GM12864 (cell line): ENCODE results near the gene ZNF862.

Experiments used
- DNase-seq: peaks from one replicate; pipeline ENCODE4 v3.0.0-alpha.2; 2011; ENCODE audit warnings: low read depth
- H3K4me3 ChIP-seq: 2 replicates; pipeline ENCODE4 v1.5.1; 2011; ENCODE audit warnings: mild to moderate bottlenecking, low read depth, low read length, control low read depth
- TF ChIP-seq, protein P1 (sequence below): IDR thresholded peaks from 2 replicates; pipeline ENCODE4 v1.5.1; 2011; ENCODE audit warnings: low read depth, mild to moderate bottlenecking, moderate library complexity, low read length, control low read depth, inconsistent platforms; ENCODE audit errors: missing control alignments

The ZNF862 gene

DNA sequence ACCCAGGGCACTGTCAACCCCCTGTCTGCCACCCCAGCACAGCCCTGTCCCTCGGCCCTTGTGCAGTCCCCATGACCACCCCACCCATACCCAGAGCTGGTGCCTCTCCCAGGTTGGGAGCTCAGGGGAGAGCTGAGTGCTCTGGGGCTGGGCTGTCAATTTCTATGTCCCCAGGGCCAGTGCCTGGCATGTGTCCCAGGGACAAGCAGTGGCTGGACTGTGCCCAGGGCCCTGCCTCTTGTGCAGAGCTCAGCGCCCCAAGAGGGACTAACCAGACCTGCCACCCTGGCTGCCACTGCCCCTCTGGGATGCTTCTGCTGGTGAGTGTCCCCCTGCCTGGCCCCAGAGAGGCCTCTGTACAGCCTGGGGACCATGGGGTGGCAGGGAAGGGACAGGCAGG lies 29.0 kb upstream of the ZNF862 start:
- H3K4me3 ChIP-seq, result no peak overlapping the region
- TF ChIP-seq, protein P1, sequence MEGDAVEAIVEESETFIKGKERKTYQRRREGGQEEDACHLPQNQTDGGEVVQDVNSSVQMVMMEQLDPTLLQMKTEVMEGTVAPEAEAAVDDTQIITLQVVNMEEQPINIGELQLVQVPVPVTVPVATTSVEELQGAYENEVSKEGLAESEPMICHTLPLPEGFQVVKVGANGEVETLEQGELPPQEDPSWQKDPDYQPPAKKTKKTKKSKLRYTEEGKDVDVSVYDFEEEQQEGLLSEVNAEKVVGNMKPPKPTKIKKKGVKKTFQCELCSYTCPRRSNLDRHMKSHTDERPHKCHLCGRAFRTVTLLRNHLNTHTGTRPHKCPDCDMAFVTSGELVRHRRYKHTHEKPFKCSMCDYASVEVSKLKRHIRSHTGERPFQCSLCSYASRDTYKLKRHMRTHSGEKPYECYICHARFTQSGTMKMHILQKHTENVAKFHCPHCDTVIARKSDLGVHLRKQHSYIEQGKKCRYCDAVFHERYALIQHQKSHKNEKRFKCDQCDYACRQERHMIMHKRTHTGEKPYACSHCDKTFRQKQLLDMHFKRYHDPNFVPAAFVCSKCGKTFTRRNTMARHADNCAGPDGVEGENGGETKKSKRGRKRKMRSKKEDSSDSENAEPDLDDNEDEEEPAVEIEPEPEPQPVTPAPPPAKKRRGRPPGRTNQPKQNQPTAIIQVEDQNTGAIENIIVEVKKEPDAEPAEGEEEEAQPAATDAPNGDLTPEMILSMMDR, result no peak
- no peak for DNase-seq

DNA sequence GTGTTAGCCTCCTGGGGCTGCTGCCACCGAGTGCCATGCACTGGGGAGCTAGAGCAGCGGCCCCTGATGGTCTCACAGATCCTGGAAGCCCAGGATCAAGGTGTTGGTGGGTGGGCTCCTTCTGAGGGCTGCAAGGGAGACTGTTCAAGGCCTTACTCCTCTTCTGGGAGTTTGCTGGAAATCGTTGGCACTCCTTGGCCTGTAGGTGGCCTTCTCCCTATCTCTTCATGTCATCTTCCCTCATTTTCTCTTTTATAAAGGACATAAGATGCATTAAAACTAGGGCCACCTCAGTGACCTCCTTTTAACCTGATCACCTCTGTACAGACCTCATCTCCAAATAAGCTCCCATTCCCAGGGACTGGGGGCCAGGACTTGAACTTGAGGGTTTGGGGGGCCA lies 27.0 kb upstream of the ZNF862 start:
- H3K4me3 ChIP-seq, result no peak overlapping the region
- DNase-seq, result no peak
- TF ChIP-seq, protein P1, result peak; percentile 46

DNA sequence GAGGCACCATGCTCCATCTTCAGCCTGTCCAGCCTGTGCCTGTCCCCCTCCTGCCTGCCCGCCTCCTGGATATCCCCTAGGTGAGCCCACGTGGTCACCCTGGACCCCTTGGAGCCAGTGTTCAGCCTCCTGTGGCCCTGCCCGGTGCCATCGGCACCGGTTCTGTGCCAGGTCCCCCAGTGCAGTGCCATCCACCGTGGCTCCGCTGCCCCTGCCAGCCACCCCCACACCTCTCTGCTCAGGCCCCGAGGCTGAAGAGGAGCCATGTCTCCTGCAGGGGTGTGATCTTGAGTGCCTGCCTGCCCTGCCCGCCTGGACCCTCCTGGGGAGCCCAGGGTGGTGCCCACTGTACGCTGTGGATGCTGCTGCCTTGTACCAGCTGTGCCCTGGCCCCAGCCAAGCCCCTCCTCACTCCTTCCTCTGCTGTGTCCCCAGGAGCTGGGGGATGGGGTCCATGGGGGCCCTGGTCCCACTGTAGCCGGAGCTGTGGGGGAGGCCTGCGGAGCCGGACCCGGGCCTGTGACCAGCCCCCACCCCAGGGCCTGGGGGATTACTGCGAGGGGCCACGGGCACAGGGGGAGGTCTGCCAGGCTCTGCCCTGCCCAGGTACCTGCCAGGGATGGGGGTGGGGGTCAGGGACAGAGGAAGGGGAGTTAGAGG lies 26.2 kb upstream of the ZNF862 start:
- no peak overlapping the region for H3K4me3 ChIP-seq
- TF ChIP-seq, protein P1, result no peak
- no peak for DNase-seq

DNA sequence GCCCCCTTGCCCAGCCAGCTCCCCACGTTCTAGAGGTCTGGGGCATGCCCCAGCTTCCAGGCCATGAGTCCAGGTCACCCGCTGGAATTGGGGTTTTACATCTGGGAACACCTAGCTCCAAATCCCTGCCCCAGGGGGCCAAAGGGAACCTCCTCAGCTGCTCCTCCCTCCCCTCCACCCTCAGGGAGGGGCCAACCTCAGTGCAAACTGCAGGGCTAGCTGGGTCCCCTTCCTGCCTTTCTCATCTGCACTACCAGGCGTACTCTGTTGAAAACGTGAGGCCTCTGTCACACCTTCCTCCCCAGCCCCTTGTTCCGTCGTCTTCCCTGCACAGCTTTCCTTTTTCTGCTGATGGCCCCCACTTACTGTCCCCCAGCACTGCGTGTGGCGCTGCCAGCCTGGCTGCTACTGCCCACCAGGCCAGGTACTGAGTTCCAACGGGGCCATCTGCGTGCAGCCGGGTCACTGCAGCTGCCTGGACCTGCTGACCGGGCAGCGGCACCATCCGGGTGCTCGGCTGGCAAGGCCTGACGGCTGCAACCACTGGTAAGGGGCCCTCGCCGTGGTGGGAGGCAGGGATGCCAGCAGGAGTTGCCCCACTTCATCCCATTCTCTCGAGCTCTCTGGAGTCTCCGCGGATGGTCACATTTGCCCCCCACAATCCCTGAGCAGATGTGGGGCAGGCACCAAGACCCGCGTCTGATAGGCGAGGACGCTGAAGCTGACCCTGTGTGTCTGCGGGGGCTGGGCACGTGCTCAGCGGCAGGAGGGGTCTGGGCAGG lies 24.7 kb upstream of the ZNF862 start:
- TF ChIP-seq, protein P1, result no peak
- DNase-seq, result no peak
- H3K4me3 ChIP-seq, result no peak overlapping the region

DNA sequence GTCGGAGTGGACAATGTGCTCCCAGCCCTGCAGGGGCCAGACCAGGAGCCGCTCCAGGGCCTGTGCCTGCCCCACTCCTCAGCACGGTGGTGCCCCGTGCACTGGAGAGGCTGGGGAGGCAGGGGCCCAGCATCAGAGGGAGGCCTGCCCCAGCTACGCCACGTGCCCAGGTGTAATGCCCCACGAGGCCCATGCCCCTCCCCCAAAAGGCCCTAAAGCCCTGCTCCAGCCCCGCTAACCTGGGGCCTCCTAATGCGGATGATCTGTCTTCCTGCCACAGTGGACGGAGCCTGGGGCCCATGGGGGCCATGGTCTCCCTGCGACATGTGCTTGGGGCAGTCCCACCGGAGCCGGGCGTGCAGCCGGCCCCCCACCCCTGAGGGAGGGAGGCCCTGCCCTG lies 23.7 kb upstream of the ZNF862 start:
- TF ChIP-seq, protein P1, result no peak
- H3K4me3 ChIP-seq, result no peak overlapping the region
- DNase-seq, result no peak

DNA sequence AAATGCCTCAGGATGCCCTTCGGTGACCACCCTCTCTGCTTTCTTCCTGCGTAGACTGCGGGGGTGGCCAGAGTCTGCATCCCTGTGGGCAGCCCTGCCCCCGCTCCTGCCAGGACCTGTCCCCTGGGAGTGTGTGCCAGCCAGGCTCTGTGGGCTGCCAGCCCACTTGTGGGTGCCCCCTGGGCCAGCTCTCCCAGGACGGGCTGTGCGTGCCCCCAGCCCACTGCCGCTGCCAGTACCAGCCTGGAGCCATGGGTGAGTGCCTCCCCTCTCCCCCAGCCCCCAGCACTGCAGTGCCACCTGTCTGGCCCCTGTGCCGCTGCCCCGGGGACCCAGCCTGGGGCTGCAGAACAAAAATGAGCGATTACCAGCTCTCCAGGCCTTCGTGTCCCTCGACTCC lies 23.1 kb upstream of the ZNF862 start:
- no peak overlapping the region for H3K4me3 ChIP-seq
- TF ChIP-seq, protein P1, result no peak
- DNase-seq, result no peak
